MM.1S (cell line): Measurements from ENCODE around the gene APOB.

Experiments used
- EZH2 ChIP-seq: fragments of 300-600 bp; sonication (generic); optimal IDR thresholded peaks from 2 replicates; pipeline ENCODE3; 2017; ENCODE audit warnings: low read depth, mild to moderate bottlenecking, antibody characterized with exemption, low read length, mixed read lengths
- TF ChIP-seq, protein P1 (sequence below): fragments of 300-600 bp; sonication (generic); IDR thresholded peaks from 2 replicates; pipeline ENCODE4 v1.5.1; 2016; ENCODE audit warnings: antibody characterized with exemption, low read length, mixed read lengths

DNA sequence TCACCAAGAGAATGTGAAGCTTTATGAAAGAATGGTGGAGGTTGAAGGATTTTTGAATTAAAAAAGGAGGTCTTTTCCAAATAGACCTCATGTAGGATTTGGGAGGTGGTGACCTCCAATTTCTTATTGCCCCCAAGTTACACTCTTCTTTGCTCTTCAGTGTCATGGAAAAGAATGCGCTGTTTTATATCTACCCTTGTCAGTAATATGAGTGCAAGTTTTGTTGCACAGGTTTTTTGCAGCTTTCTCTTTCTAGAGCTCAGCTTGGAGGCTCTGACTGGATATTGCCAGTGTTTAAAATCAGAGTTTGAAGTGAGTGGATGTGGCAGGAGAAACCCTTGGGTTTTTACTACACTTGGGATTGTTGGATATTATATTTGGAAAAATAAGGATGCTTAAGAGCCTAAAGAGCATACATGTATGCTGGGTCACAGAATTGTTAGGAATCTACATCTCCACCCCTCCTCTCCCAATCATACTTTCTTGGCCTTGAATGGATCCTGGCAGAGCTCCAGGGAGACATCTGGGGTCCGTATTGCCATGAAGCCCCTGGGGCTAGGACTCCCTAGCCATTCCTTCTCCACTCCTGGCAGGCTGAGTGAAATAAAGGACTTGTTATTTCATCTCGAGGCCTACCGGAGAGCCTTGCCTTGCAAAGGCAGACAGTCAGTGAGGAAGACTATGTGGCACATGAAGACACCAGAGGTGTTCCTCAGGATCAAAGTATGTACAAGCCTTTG, 43.8 kb downstream of the APOB start:
- TF ChIP-seq, protein P1, sequence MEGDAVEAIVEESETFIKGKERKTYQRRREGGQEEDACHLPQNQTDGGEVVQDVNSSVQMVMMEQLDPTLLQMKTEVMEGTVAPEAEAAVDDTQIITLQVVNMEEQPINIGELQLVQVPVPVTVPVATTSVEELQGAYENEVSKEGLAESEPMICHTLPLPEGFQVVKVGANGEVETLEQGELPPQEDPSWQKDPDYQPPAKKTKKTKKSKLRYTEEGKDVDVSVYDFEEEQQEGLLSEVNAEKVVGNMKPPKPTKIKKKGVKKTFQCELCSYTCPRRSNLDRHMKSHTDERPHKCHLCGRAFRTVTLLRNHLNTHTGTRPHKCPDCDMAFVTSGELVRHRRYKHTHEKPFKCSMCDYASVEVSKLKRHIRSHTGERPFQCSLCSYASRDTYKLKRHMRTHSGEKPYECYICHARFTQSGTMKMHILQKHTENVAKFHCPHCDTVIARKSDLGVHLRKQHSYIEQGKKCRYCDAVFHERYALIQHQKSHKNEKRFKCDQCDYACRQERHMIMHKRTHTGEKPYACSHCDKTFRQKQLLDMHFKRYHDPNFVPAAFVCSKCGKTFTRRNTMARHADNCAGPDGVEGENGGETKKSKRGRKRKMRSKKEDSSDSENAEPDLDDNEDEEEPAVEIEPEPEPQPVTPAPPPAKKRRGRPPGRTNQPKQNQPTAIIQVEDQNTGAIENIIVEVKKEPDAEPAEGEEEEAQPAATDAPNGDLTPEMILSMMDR = no peak
- no peak for TF ChIP-seq EZH2
